NCI-H2227 (cell line): Measurements from ENCODE around the gene WASL.
"Not testable (repeated sequence)": the region's sequence is repeated elsewhere in the genome, so short reads cannot be mapped to it uniquely, and the experiment has no call there.

ENCODE experiments used
- DNase-seq: peaks from one replicate; lab custom pipeline; 2025; ENCODE audit not compliant: unreplicated experiment; lab: John Stamatoyannopoulos, UW

Gene WASL

DNA sequence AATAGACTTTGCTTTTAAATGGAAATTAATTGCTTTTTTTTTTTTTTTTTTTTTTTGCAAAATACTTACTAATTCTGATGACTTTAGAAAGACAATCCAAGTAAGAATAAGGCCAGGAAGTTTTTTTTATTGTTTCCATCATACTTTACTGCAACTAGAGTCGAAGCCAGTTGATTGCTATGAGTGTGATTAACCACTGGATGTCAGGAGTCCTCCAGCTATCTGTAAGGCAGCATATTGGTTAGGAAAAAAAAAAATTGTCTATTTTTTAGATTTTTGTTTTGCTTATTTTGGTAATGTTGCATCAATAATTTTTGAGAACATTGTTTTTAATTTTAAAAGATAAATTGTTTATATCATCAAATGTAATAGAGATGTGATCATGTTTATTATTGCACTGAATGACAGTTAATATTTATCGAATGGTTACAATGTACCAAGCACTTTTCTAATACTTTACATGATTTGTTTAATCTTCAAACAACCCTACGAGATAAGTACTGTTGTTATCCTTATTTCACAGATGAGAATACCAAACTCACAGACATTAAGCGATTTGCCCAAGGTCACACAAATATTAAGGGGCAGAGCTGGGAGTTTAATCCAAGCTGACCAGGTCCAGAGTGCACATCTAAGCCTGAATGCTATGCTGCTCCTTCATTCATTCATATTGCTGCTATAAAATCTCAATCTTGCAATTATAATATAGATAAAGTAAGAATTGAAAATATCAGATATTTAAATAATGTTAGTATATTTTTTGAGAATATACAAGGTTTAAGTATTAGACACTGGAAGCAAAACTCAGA, 113.0 kb downstream of the WASL start:
- DNase-seq, result peak; percentile 23

DNA sequence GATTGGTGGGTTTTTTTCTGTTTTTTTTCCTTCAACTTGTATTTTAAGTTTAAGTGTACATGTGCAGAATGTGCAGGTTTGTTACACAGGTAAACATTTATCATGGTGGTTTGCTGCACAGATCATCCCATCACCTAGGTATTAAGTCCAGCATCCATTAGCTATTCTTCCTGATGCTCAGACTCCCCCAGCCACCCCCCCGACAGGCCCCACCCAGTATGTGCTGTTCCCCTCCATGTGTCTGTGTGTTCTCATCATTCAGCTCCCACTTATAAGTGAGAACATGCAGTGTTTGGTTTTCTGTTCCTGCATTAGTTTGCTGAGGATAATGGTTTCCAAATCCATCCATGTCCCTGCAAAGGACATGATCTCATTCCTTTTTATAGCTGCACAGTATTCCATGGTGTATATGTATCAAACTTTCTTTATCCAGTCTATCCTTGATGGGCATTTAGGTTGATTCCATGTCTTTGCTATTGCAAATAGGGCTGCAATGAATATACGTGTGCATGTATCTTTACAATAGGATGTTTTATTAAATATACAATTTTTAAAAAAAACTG, 114.7 kb downstream of the WASL start:
- DNase-seq, result not testable (repeated sequence)

DNA sequence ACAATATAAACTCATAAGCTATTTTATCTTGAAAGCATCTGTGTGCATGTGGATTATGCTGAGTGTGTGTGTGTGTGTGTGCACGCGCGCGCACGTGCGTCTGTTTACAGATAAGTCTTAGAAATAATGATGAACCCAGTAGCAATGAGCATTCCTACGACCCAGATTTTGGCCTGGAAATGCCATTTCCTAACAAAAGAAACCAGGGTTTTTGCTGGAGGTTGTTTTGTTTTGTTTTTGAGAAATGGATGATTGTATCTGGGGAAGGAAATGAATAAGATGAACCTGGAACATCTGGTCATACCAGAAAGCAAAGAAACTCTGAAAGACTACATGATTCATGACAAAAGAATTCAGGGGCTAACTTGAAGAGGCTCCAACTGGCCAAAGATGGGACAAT, 115.2 kb downstream of the WASL start:
- DNase-seq, result no peak

DNA sequence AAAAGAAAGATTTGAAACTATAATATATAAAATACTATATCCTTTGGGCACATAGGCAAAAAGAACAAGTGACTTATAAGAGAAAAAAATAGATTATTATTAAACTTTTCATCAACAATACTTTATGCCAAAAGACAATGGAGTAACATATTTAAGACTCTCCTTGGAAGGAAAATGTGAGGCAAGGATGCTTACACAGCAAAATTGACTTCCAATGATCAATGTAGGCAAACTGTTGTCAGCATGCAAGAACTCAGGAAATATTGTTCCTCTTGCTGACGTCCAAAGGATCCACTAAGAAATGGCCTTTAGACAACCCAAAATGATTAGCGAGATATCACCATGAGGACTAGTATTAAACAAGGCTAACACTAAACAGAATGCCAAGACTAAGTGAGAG, 116.0 kb downstream of the WASL start:
- DNase-seq, result no peak
